Testis (tissue), 3 donors: ENCODE results near the gene CBX7. TPM values are rescaled to one million over a fixed set of nuclear protein-coding genes. Genes with fewer than 3 reads are reported as not detected.
"Not testable (repeated sequence)": the region's sequence is repeated elsewhere in the genome, so short reads cannot be mapped to it uniquely, and the experiment has no call there.

Experiments used
- DNase-seq: peaks from one replicate; pipeline ENCODE4 v3.0.0-alpha.2; 2019
- H3K27ac ChIP-seq, 2 donors: fragments of 200-600 bp; sonication (generic); one replicate each; pipeline ENCODE4 v1.5.1; 2019
- H3K27me3 ChIP-seq: fragments of 200-600 bp; sonication (generic); one replicate; pipeline ENCODE4 v1.5.1; 2019
- H3K36me3 ChIP-seq: fragments of 200-600 bp; sonication (generic); one replicate; pipeline ENCODE4 v1.5.1; 2017; ENCODE audit warnings: low read depth; ENCODE audit errors: missing control alignments
- H3K4me1 ChIP-seq: fragments of 200-600 bp; sonication (generic); one replicate; pipeline ENCODE4 v1.5.1; 2019
- H3K4me3 ChIP-seq, 2 donors: fragments of 200-600 bp; sonication (generic); one replicate each; pipeline ENCODE4 v1.5.1; 2017 to 2019
- H3K9me3 ChIP-seq: fragments of 200-600 bp; sonication (generic); one replicate; pipeline ENCODE4 v1.5.1; 2017
- POLR2A ChIP-seq: fragments of 450-650 bp; IDR thresholded peaks from one replicate; pipeline ENCODE4 v1.6.1; 2017; ENCODE audit warnings: antibody characterized with exemption, mild to moderate bottlenecking, moderate library complexity
- WGBS, 2 donors: methylation state at CpG; one replicate each; pipeline ENCODE4 v1.1.5; 2018; 5-methylcytosine and 5-hydroxymethylcytosine counted together
- intact Hi-C: fragments of 100-400 bp; cut with DNase I; formaldehyde crosslinking; loops from one replicate; pipeline ENCODE4 v1.15.1; 2023; ENCODE audit warnings: low total_unique reads
- polyA plus RNA-seq: library from polyadenylated mRNA; stranded (reverse); fragments of 350-450 nt; fragmentation: Illumina TruSeq; extraction: RNeasy Lipid Tissue Mini Kit (QIAGEN cat#74804); gene quantifications from one replicate; pipeline ENCODE4 v1.2.3, GENCODE V29; 2014; ENCODE audit warnings: low read depth, low replicate concordance; ENCODE audit not compliant: insufficient read depth
- total RNA-seq, 2 donors: library from RNA; depleted of rRNA; stranded (reverse); fragments of >200 nt; gene quantifications; one replicate each; pipeline ENCODE4 v1.2.3, GENCODE V29; 2016
- TF ChIP-seq, protein P1 (sequence below), 3 experiments: fragments of 450-650 bp in 2 of 3; fragments of 200-600 bp in 1 of 3; sonication (generic) in 1 of 3; IDR thresholded peaks; one replicate each; pipeline ENCODE4 v1.5.1; 2016 to 2019; ENCODE audit warnings: antibody characterized with exemption in 3 of 3, mild to moderate bottlenecking in 2 of 3, moderate library complexity in 1 of 3

CBX7 gene
- total and polyA plus RNA-seq, 3 donors from 2014 or later: 25.7 to 62.8 (median 51.3) TPM

DNA sequence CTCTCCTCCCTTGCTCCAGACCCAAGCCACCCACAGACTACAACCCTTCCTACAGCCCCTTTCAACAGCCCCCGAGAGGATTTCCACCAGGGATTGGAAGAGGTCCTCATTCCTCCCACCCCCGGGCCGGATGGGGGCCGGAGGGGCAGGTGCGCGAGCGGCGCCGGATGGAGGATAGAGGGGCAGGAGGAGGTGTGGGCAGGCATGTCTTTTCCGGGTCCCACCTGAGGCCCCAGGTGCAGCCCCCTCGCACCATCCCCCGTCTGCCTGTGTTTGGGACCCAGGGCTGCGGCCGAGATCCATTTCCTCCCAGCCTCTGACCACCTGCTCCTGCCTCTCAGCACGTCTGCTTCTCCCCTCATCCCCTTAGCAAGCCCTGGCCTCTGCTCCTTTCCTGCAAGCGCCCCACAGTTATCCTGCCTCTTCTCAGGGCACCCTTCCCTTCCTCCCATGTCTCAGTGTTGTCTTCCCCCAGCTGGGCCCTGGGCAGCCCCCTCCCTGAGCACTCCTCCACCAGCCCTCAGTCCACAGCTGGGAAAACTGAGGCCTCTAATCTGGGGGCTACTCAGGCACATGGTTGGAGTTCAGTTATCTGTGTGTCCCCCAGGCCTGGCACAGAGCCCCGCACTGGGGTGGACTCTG lies 19.3 kb upstream of the CBX7 start:
- Histone ChIP-seq H3K27me3 (no peaks in the 10 kb centered on the region), H3K27ac (no peak overlapping the region), H3K36me3 (no peaks in the 10 kb centered on the region), H3K4me3 (no peak overlapping the region), H3K4me1 (peaks cover 36% of the 10 kb centered on the region), H3K9me3 (no peaks in the 10 kb centered on the region)
- intact Hi-C loops: loop anchor here (5.0 to 10.0 kb wide), 2 partner anchors 141 to 353 kb away; partner anchors contain the start of gene ATF4
- no peak for TF ChIP-seq POLR2A
- TF ChIP-seq, protein P1, sequence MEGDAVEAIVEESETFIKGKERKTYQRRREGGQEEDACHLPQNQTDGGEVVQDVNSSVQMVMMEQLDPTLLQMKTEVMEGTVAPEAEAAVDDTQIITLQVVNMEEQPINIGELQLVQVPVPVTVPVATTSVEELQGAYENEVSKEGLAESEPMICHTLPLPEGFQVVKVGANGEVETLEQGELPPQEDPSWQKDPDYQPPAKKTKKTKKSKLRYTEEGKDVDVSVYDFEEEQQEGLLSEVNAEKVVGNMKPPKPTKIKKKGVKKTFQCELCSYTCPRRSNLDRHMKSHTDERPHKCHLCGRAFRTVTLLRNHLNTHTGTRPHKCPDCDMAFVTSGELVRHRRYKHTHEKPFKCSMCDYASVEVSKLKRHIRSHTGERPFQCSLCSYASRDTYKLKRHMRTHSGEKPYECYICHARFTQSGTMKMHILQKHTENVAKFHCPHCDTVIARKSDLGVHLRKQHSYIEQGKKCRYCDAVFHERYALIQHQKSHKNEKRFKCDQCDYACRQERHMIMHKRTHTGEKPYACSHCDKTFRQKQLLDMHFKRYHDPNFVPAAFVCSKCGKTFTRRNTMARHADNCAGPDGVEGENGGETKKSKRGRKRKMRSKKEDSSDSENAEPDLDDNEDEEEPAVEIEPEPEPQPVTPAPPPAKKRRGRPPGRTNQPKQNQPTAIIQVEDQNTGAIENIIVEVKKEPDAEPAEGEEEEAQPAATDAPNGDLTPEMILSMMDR (IDR thresholded peaks at IDR 0.05): no peak
- DNase-seq: no peak
- 38 to 55% methylated on average over 16 to 17 of the region's 17 CpGs for WGBS, 2 donors

DNA sequence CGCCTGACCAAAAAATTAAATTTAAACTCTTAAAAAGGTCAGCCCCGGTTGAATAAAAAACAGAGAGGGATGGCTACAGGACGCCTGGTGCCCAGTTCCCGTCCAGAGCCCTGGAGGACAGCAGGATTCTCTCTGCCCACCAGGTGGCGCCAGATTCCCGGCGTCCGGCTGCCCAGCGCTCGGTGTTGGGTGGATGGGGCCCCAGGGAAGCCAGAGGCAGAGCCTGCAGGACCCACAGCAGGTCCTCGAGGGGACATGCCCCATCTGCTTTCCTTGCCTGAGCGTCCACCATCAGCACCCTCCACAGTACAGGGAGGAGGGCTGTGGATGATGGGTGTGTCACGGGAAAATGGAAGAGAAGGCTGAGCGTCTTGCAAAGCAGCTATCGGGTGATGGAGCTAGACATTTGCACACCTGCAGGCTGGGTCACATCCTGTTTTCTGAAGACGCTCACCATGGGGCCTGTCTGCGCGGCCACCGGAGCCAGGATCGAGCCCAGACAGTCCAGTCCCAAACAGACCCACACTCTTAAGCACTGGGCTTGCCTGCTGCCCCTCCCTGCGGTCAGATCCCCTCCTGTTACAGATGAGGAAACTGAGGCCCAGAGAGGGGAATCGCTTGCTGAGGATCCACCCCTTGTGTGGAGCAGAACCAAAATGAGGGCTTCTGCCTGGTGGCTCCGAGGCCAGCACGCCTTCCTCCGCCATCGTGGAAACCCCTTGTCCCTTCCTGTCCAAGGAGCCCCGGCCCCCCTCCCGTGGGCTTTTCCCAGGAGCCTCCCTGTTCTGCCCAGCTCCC lies 18.5 kb upstream of the CBX7 start:
- no peak overlapping the region for H3K27ac ChIP-seq
- peaks cover 28% of the 10 kb centered on the region for H3K4me1 ChIP-seq
- TF ChIP-seq, protein P1 (IDR thresholded peaks at IDR 0.05): peak; percentile 98
- no peak for TF ChIP-seq POLR2A
- intact Hi-C loops: loop anchor here (5.0 to 10.0 kb wide), 2 partner anchors 141 to 354 kb away; partner anchors contain the start of gene ATF4
- H3K4me3 ChIP-seq: no peak overlapping the region
- no peaks in the 10 kb centered on the region for H3K9me3 ChIP-seq
- H3K27me3 ChIP-seq: no peaks in the 10 kb centered on the region
- 8 to 21% methylated on average over 18 to 28 of the region's 28 CpGs for WGBS, 2 donors
- DNase-seq: peak; percentile 87
- no peaks in the 10 kb centered on the region for H3K36me3 ChIP-seq

DNA sequence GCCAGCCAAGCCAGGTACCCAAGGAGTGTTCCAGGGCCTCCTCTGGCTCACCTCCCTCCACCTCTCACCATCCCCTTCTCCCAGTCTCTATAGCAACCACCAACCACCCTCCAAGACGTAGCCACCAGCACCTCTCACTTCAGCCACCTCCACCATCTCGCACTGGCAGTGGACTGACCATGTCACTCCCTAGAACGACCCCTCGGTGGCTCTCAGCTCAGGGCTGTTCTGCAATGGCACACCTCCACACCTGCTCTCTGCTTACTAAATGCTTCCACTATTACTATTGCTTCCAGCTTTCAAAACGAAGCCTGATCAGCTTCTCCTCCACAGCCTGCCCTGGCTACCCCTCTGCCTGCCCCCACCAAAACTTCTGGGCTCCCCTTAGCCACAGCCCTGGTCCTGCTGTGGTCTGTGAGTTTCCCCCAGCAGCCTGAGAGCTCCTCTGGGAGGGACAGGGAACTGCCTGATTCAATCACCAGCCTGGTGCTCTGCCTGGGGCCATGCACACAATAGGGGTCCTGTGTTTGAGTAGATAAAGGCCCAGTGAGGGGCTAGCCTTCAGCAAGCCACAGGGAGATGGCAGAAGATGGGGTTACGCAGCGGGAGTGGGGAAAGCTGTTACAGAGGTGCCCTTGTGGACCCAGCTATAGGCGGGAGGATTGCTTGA lies 17.5 kb upstream of the CBX7 start:
- Histone ChIP-seq H3K4me3 (no peak overlapping the region), H3K27me3 (no peaks in the 10 kb centered on the region), H3K9me3 (no peaks in the 10 kb centered on the region), H3K4me1 (peaks cover 18% of the 10 kb centered on the region), H3K36me3 (no peaks in the 10 kb centered on the region), H3K27ac (no peak overlapping the region)
- intact Hi-C loops: loop anchor here (5.0 to 10.0 kb wide), 2 partner anchors 142 to 355 kb away; partner anchors contain the start of gene ATF4
- WGBS, 2 donors: 72 to 73% methylated on average over 8 of the region's 8 CpGs
- TF ChIP-seq, protein P1 (IDR thresholded peaks at IDR 0.05): no peak
- no peak for TF ChIP-seq POLR2A
- no peak for DNase-seq

DNA sequence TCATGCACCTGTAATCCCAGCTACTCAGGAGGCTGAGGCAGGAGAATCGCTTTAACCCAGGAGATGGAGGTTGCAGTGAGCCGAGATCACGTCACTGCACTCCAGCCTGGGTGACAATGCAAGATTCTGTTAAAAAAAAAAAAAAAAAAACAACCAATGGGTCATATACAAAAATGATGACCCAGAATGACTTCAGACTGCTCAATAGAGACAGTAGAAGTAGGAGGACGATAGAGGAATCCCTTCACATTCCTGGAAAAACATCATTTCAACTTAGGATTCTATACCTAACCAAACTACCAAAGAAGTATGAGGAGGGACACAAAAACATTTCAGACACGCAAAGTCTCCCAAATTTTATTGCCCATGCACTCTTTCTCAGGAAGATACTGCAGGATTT lies 14.1 kb upstream of the CBX7 start:
- Histone ChIP-seq H3K36me3 (no peaks in the 10 kb centered on the region), H3K27ac (no peak overlapping the region), H3K9me3 (no peaks in the 10 kb centered on the region), H3K4me1 (peaks cover 5% of the 10 kb centered on the region), H3K27me3 (no peaks in the 10 kb centered on the region), H3K4me3 (no peak overlapping the region)
- DNase-seq: no peak
- intact Hi-C loops: no loop called here
- WGBS, 2 donors: 91 to 98% methylated on average over 5 of the region's 5 CpGs
- TF ChIP-seq POLR2A: no peak
- TF ChIP-seq, protein P1 (IDR thresholded peaks at IDR 0.05): no peak

DNA sequence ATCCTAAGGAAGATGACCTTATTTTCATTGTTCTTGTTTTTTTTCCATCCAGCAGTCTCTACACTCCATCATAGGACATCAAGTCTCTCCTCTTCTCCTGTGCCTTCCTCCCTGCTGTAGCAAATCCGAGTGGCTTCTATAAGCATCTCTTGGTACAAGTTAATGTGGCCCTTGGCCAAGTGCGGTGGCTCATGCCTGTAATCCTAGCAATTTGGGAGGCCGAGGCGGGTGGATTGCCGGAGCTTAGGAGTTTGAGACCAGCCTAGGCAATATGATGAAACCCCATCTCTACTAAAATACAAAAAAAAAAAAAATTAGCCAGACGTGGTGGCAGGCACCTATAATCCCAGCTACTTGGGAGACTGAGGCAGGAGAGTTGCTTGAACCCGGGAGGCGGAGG lies 3.6 kb upstream of the CBX7 start:
- H3K4me3 ChIP-seq, intact Hi-C loops, H3K4me1 ChIP-seq, H3K27ac ChIP-seq, H3K36me3 ChIP-seq, H3K27me3 ChIP-seq, H3K9me3 ChIP-seq, DNase-seq: not testable (repeated sequence)
- 91 to 93% methylated on average over 8 of the region's 8 CpGs for WGBS, 2 donors
